Stimulated activated CD4-positive, alpha-beta T cell treated with anti-CD3 and anti-CD28 coated beads, TNF-alpha, amount 100 ng/mL, for 24 hours (primary cell): Measurements from ENCODE around the gene PPEF2.
"Not testable (repeated sequence)": the region's sequence is repeated elsewhere in the genome, so short reads cannot be mapped to it uniquely, and the experiment has no call there.

Experiments used
- DNase-seq, 3 experiments: peaks; one replicate each; pipeline ENCODE4 v3.0.0-alpha.2; 2020; ENCODE audit warnings: low read depth in 3 of 3

PPEF2 gene, protein sequence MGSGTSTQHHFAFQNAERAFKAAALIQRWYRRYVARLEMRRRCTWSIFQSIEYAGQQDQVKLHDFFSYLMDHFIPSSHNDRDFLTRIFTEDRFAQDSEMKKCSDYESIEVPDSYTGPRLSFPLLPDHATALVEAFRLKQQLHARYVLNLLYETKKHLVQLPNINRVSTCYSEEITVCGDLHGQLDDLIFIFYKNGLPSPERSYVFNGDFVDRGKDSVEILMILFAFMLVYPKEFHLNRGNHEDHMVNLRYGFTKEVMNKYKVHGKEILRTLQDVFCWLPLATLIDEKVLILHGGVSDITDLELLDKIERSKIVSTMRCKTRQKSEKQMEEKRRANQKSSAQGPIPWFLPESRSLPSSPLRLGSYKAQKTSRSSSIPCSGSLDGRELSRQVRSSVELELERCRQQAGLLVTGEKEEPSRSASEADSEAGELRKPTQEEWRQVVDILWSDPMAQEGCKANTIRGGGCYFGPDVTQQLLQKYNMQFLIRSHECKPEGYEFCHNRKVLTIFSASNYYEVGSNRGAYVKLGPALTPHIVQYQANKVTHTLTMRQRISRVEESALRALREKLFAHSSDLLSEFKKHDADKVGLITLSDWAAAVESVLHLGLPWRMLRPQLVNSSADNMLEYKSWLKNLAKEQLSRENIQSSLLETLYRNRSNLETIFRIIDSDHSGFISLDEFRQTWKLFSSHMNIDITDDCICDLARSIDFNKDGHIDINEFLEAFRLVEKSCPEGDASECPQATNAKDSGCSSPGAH

DNA sequence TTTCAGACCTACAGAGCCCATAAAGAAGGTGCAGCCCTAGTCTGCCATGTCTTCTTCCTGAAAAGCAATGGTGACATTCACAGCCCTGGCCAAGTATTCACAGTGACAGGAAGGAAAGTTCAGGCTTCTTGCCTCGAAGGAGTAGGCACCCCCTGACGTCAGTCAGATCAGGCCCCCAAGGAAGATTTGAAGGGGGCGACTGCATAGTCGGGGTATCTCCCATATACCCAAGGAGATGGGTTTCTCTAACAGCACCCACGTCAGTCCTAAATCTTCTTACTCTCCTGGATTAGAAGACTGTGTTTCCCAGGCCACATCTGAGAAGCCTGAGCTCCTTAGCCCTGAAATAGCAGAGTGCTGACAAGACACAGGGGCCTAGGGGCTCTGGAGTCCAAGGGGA, at the start of gene PPEF2:
Gene PPEF2, minus strand, starts transcription at position 101 of the 400 bp plus-strand sequence. CDS start 6,127 bp downstream, outside the sequence.
- no peak for DNase-seq

DNA sequence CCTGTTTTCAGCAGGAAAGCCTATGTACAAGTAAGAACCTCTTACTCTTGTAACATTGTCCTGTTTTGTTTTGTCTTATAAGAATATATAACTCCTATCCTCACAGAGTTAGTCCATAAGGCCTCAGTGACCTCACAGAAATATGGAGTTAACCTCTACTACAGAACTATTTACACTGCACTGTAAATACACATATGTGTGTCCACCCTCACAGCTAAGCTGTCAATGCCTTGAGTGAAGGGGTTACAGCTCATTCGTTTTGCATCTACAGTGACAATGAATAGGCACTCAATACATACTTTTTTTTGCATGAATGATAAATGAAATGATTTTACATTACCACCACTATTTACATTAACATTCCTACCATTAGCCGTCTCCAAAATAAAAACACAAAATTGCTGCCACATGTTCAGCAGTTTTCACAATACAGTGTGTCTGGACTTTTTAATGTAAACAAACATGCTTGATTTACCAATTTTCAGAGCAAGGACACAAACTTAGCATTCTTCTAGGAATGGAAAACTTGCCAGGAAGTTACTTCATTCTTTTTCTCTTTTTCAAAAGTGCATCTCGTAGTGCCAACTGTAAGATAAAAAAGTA, 48.1 kb upstream of the PPEF2 start:
- DNase-seq: no peak

DNA sequence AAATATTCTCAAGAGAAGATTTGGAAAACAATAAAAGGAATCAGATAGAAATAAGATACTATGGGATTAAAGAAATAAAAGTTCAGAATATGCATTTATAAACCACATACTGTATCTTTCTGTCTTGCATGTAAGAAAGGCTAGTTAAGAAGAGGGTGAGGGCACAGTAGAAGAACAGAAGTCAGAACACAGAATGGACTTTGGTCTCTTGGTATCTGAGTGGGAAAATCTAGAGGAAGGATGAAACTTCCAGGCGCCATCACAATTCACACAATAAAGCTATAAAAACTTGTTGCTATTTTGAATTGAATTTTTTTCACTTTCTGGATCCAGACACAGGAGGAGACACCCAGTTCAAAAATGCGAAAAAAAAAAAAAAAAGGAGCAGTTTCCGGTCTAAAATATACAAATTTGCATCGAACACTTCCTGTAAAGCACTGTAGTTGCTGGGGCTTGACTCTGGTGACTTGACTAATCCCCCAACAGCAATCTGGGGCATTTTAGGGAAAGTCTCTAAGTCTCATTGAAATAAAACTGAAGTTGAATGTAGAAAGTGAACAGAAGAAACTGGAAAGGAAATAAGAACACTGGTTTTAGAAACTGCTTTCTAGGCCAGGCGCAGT, 46.7 kb upstream of the PPEF2 start:
- DNase-seq: no peak

DNA sequence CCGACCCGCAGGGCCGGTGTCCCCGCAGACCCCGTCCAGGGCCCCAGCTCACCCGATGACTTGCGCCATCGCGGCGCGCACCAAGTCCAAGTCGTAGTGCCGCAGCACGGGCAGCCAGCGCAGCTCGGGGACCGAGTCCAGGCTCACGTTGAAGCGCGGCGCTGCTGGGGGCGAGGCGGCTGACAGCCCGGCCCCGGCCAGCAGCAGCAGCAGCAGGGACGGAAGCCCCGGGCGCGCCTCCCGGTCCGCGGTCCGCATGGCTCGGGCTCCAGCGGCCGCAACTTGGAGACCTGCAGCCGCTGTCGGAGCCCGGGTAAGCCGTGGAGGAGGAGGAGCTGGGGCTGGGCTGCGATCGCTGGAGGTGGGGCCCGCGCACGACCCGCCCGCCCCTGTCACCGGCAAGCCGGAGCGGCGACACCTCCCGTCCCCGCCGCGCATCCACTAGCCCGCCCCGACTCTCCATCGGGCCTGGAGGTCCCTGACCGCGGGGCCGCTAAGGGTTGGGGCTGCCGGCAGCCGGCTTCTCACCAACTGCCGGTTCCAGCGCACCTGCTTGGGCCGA, 38.5 kb upstream of the PPEF2 start, which contains the start of gene NAAA:
Gene NAAA, minus strand, starts transcription at position 322 of the 562 bp plus-strand sequence. Its CDS starts 64 bp downstream, at position 258.
- peak; percentile 61 to 82 (median 69) for DNase-seq

DNA sequence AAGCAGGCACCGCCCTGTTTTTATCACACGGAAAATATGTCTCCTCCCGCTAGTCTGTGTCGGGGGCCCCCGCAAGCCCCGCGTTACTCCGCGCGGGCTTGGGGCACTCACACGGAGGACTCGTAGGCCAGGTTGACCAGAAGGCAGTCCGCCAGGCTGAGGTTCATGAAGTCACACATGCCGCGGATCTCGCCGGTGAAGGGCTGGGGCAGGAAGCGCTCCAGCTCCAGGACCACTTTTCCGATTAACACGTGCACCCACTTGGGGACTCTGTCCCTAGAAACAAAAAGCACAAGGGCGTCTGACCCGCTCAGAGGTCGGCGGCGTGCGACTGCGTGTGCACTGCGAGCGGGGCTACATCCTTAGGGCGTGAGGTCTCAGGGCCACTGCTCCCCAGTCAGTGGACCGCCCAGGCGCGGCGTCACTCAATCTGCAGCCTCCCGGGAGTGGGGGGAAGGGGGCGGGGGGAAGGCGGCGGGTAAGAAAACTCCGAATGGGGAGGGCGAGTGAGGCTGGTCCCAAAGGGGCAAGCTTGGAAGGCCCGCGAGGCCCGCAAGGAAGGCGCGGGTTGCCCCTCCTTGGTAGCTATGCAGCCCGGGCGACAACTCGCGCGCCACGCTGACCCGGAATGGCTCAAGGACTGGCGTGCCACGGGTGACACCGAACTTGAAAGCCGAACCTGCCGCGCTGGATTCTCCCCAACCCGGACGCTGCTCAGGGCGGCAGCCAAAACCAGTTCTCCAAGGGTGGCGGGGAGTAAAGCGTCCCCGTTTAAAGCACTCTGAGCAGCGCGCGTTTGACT, 37.8 kb upstream of the PPEF2 start:
- DNase-seq: peak; percentile 64 to 80 (median 65)

DNA sequence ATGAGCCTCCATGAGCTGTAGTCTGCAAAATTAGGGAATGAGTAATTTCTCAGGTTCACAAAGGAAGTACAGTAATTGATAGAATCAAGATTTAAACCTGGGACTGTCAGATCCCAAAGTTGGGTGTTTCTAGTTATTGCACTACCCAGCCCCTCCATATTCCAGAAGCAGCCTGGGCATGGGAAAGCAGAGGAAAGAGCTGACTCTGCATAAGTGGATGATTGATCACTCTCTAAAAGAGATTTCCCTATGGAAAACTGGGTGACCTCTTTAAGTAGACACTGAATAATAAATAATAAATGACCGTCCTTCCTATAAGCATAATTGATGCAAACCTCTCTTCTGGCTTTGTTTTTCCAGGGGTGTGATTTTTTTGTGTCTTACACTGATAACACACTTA, 33.4 kb upstream of the PPEF2 start:
- no peak for DNase-seq

DNA sequence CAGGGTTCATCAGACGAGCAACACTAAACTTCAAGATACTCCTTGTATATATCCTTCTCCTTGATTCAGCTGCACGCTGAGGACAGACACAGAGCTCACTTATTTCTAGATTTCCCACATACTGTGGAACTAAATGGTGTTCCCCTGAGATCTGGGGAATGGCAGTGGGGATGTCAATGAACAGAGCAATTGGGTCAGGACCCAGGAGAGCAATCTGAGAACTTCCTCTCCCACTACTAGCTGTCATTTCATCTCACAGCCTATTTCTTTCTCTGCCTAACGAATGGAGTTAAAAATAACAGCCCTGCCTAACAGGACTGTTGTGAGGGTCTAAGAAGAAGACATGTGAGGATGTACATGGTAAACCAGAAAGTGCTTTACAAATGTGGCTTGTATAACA, 27.9 kb upstream of the PPEF2 start:
- DNase-seq: no peak

DNA sequence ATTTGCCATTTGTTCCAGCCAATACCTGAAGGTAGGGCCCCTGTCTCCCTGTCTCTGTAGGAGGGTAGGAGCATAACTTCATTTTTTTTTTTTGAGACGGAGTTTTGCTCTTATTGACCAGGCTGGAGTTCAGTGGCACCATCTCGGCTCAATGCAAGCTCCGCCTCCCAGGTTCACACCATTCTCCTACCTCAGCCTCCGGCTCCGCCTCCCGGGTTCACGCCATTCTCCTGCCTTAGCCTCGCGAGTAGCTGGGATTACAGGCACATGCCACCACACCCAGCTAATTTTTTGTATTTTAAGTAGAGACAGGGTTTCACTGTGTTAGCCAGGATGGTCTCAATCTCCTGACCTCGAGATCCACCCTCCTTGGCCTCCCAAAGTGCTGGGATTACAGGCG, 22.7 kb upstream of the PPEF2 start:
- DNase-seq: not testable (repeated sequence)

DNA sequence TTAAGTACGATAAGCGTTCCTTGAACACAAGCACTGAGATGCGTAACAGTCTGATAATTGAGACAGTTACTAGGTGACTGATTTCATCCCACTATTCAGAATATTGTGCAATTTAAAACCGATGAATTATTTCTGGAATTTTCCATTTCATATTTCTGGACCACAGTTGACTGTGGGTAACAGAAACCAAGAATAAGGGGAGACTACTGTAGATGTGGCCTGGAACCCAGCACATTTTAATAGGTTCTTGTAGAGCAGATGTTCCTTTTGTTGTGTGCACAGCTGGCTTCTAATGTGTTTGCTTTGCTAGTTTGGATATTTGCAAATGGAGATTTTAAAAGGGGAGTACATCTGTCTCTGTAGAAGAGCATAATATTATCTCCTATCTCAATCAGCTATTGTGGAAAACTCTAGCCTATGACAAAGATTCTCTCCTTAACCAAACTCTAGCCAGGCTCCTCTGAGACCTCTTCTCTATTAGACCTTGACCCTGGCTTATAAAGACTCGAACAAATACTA, 22.1 kb upstream of the PPEF2 start:
- DNase-seq: no peak

DNA sequence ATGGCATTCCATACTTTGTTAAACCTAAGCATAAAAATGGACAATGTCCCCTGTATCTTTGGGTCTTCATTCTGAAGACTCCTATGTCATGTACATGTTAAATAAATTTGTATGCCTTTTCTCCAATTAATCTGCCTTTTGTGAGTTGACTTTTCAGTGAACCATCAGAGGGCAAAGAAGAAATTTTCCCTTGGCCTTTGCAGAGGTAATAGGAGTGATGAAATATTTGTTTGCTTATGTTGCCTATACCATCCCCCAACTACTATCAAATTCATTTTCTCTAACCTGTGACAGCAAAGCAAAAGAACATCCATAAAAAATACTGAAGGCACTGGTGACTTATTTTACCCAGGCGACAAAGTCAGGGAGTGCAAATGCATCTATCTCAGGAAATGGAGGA, 20.3 kb upstream of the PPEF2 start:
- DNase-seq: no peak

DNA sequence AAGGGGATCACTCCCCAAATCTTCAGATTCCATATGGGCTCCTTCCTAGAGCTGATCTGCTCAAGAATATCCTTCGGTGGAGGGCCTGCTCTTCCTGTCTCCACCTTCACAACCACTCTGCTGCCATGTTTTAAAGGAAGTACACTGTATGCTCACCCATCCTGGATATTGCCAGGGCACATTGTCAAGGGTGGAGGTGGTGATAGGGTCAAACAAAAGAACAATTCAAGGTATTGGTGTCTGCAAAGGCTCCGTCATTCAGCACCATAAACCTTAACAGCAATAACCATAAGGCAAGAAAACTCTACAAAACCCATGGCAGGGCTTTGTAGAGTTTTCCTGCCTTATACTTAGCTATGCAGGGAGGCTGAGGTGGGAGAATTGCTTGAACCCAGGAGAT, 19.7 kb upstream of the PPEF2 start:
- DNase-seq: no peak

DNA sequence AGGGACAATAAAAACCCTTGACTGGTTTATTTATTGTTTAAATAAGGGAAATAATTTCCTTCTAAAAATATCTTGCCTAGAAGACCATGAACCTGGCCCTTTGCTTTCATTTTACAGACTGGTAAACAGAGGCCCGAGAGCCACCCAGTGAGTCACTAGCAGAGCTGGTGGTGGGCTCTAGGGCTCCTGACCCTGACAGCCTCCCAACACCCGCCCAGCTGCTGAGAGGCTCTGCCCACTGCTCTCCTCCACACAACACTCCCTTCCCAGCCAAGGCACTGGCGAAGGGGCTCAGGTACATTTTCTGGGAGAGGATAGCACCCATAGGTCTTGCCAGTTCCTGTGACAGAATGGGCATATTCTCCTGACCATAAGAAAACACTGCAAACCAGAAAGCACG, 18.1 kb upstream of the PPEF2 start:
- DNase-seq: no peak

DNA sequence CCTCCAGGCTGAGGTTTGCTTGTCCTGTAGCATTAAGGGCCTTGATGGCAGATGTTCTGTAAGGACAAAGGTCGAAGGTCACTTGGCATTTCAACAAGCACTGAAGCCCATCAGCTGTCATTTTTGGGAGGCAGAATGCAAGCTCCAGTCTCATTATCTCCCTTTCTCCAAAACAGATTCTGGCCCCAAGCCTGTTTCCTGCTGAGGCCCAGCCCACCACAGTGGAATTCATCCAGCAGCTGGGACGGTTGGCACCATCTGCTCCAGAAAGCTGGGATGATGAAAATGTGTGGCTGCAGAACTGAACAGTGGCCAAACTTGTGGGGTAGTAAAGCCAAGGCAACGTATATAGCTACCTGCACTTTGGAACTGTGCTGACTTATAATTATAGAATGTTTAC, 17.7 kb upstream of the PPEF2 start:
- DNase-seq: no peak

DNA sequence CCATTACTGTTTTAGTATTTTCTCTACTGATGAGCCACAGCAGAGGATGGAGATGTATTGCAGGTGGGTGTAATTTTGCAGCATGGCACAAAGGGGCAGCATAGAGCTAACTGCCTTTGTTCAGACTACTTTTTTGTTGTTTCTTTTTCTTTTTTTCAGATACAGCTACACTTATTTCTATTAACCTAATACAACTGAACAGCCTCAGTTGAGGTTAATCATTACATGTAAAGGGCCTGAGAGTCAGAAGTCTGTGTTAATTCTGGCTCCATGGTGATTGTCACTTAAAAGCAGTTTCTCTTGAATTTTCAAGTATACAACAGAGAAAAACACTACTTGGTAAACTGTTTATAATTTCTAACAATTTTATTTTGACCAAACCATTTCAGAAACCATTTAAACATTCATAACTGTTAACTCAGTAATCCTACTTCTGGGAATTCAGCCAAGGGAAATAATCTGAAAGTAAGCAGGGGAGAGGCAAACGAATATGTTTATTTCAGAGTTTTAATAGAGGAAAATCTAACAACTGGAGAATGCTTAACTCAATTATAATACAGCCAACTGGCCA, 13.9 kb upstream of the PPEF2 start:
- DNase-seq: no peak

DNA sequence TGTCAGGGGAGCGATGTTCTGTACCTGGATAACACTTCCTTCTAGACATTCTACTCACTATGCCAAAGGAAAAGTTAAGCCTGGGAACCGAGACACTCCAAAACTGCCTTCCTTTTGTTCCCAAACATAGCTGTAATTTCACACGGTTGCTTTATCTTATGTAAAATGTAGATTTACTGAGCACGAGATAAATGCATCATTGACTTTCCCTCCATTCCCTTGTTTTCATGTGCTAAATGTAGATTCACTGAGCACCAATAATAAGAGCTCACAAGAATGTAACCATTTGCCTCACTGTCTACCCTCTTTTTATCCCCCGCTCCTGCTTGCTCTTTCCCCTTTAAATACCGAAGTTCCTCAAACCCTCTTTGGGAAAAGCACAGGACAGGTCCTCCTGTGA, 10.7 kb upstream of the PPEF2 start:
- no peak for DNase-seq

DNA sequence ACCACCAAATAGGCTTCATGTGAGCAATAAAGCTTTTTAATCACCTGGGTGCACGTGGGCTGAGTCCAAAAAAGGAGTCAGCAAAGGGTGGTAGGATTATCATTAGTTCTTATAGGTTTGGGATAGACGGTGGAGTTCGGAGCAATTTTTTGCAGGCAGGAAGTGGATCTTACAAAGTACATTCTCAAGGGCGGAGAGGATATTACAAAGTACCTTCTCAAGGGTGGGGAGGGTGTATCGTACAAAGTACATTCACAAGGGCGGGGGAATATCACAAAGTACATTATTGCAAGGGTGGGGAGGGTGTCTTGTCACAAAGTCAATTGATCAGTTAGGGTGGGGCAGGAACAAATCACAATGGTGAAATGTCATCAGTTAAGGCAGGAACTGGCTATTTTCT, 8.6 kb upstream of the PPEF2 start:
- DNase-seq: not testable (repeated sequence)

DNA sequence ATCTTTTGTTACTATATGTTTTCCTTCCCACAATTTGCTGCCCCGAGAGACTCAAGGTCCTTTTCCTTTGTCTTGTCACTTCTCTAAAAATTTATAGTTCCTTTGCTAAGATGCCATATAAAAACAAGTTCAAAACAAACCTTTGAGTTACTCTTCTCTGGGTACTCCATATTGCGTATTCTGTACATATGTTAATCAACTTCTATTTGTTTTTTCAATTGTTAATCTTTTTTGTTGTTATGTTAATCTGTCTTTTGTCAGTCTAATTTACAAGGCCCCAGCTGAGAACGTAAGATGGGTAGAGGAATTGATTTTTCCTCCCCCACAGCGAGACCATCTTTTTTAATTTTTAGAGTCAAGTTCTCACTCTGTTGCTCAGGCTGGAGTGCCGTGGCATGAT, 7.2 kb upstream of the PPEF2 start:
- no peak for DNase-seq

DNA sequence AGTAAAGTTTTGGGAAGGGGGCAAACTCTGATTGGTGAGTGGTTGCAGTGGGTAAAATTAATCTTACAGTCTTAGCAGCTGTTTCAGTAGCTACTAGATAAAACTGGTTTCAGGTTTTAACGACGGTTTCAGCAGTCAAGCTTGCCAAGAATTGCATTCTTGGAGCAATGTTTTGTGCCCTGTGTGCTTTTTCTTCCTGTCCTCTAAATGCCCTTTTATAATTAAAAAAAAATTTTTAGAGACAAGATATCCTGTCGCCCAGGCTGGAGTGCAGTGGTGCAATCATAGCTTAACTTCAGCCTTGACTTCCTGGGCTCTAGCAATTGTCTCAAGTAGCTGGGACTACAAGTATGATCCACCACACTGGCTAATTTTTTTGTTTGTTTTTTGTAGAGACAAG, 6.3 kb upstream of the PPEF2 start:
- no peak for DNase-seq

DNA sequence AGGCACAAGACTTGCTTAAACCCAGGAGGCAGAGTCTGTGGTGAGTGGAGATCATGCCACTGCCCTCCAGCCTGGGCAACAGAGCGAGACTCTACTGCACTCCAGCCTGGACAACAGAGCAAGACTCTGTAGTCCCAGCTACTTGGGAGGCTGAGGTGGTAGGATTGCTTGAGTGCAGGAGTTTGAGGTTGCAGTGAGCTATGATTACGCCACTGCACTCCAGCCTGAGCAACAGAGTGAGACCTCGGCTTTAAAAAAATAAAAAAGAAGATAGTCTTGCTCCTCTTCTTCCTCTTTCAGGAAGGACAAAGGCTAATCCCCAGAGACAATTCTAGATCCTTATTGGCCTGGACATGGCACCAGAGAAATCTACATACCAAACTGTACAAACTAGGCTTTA, 5.7 kb upstream of the PPEF2 start:
- DNase-seq: no peak

DNA sequence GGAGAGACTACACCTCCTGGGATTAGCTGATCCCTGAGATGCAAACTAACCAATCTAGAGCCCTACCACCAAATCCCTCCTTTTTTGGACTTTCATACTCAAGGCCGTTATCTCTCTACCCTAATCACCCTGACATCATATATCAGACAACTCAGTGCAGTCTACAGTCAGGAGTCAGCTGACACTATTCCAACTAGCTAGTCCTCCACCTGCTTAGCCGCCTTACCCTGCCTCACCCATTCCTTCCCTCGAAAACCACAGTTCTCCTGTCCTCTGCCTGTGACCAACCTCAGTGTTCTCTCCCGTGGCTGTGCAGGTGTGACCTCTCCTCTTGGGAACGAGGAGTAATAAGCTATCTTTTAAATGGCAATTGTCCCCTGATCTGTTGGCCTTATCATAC, 1.8 kb upstream of the PPEF2 start:
- DNase-seq: no peak
